A673 (cell line): Measurements from ENCODE around the gene SYT9.

Experiments
- CTCF ChIP-seq: fragments of 300-800, 200-600 bp; sonication (generic); conservative IDR thresholded peaks from 2 replicates; pipeline ENCODE4 v1.5.1; 2017; ENCODE audit warnings: low read depth, mild to moderate bottlenecking, antibody characterized with exemption, low read length, moderate library complexity, mixed read lengths
- EZH2 ChIP-seq: fragments of 200-600 bp; sonication (generic); IDR thresholded peaks from 2 replicates; pipeline ENCODE4 v1.6.1; 2017; ENCODE audit warnings: borderline replicate concordance, low read depth, mild to moderate bottlenecking, mixed read lengths, antibody characterized with exemption, low read length; ENCODE audit not compliant: poor library complexity, severe bottlenecking

GRCh38 chr11:7307836-7308235 lies 56.1 kb downstream of the SYT9 start:
- TF ChIP-seq CTCF (no peak), EZH2 (no peak)
